Hematopoietic multipotent progenitor cell treated with erythropoietin and hydrocortisone succinate and interleukin-3 and kit ligand, for 8 days (in vitro differentiated cells): ENCODE data around the gene DCAF6.
"Not testable (repeated sequence)": the region's sequence is repeated elsewhere in the genome, so short reads cannot be mapped to it uniquely, and the experiment has no call there.

Experiments
- DNase-seq: peaks from one replicate; pipeline ENCODE4 v3.0.0-alpha.2; 2015

Gene DCAF6

DNA sequence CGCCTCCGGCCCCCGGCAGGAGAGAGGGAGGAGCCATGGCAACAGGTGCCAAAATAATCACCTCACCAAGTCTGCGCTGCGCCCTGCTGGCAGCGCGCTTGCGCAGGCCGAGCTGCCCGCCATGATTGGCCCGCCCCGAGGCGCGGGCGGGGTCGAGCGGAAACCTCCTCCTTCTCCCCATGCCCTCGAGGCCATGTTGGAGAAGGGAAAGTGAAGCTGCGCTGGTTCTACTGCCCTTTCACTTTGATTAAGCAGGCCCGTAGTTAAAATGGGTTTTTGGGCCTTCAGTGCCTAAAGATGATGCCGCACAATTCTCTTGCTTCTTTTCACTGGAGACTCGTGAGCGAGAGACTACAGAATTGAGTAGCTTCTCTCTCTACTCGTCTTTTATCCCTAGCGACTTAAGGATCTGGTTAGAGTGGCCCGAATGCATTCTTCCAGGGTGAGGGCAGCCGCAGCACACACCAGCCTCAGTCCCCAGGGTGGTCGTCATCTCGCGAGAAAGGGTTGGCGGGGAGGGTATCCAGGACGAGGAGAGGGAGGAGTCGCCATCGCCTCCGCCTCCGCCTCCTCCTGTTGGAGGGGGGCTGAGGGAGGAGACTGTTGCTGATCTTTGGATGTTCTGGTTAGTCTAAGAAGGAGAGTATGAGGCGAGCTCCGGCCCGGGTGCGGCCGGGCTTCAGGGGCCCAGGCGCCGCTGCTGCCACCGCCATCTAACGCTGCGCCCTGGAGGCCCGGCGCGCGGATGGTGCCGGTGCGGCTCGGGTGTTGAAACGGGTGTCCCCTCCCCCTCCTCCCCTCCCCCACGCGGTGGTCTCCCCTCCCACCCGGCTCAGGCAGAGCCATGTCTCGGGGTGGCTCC is at the start of gene DCAF6:
Gene DCAF6 (plus strand): TSS at position 616 of the 862 bp plus-strand sequence. CDS start 229 bp downstream, at position 845.
- peak; percentile 99 for DNase-seq

DNA sequence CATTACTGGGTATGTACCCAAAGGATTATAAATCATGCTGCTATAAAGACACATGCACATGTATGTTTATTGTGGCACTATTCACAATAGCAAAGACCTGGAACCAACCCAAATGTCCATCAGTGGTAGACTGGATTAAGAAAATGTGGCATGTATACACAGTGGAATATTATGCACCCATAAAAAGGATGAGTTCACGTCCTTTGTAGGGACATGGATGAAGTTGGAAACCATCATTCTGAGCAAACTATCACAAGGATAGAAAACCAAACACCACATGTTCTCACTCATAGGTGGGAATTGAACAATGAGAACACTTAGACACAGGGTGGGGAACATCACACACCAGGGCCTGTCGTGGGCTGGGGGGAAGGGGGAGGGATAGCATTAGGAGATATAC is 49.3 kb upstream of the DCAF6 start:
- DNase-seq: not testable (repeated sequence)

- no peak for DNase-seq
These were observed 46.1 kb upstream of the DCAF6 start for GRCh38 chr1:167890400-167890799.

DNA sequence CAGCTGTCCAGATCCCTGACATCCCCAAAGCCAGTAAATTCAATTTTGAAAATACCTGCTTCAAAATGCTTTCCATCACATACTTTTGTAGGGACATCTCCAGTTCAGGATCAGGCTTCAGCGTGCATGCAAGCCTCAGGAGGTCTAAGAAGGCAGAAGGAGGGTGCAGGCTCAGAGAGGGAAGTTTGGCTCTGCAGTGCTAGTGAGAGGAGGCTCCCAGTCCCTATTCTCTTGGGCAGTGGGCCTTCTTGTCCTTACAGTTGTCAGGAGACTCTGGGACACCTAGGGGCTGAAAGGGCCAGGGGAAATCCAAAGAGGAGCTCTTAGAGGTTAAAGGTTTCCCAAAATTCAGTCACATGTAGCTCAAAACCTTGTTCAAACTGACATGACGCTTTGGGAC is 42.7 kb upstream of the DCAF6 start:
- DNase-seq: no peak

DNA sequence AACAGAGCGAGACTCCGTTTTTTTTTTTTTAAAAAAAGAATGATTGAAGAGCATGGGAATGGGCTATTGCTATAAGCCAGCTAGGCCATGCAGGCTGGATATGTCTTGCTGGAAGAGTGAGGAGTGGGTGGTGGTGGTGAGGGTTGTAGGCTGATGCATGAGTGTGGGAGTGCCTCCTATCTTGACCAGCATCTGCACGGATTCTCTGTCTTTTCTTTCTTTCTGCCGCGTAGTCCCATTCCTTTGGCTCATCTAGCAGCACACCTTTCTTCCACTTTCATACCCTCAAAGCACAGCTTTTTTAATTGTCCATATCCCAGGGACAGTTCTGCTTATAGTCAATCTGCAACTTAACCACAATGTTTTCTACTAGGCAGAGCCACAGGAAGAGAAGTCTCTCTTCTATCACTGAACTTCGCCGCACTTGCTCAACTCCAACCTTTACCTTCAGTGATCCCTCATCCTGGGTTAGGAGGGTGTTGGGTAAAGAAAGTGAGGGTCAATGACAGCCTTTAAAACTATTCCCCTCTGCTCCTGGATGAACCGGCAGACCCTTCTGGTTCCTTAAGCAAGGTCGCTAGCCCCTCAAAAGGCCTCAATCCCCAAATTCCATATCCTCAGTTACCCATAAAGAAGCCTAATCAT is 37.8 kb upstream of the DCAF6 start:
- DNase-seq: no peak

GRCh38 chr1:167899253-167899681 is 37.2 kb upstream of the DCAF6 start:
- DNase-seq: no peak

DNA sequence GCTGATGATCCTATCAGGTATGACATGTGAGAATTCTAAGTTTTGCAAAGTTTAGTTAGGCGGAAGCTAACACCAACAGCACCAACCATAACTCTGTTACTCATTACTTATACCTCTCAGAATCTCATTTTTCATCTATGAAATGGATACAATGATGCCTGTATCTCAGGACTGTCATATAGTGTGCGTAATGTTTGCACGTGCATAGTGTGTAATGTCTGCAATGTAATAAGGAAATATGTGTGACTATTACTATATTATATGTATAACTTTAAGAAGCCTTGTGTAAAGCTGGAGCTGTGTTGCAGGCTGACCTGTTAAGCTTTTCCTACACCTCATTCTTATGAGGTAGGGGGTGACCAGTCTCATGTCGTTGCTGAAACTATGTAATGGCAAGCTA is 35.6 kb upstream of the DCAF6 start:
- DNase-seq: no peak

- peak; percentile 37 for DNase-seq
These were observed 31.8 kb upstream of the DCAF6 start for GRCh38 chr1:167904652-167905130.

- DNase-seq: no peak
These were observed 31.3 kb upstream of the DCAF6 start for GRCh38 chr1:167905182-167905581.

GRCh38 chr1:167905671-167906070 is 30.8 kb upstream of the DCAF6 start:
- DNase-seq: no peak

- DNase-seq: peak; percentile 59
These were observed 26.7 kb upstream of the DCAF6 start for GRCh38 chr1:167909691-167910180.

- no peak for DNase-seq
These were observed 26.0 kb upstream of the DCAF6 start for GRCh38 chr1:167910530-167910929.

DNA sequence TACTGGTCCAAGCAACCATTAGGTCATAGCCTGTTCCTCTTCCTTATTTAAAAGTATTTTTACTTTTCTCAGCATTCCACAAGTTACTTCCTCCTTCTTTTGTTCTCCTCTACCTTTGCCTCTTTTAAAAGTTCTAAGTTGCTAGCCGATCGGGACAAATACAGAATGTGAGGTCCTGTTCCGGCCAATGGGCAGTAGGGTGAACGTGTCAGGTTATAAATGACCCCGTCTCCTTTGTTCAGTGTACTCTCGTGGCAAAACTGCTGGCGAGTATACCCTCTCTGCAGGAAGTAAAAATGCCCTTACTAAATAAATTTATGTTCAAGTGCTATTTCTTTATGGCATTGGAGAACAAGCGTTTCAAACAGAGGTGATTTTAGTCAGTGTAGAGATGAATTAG is 25.1 kb upstream of the DCAF6 start:
- DNase-seq: no peak

GRCh38 chr1:167912294-167912693 is 24.2 kb upstream of the DCAF6 start:
- no peak for DNase-seq

GRCh38 chr1:167913895-167914496 is 22.5 kb upstream of the DCAF6 start, which contains the start of gene ADCY10:
ADCY10 (minus strand) TSS chr1:167914134; CDS start chr1:167905140, 8,994 bp downstream.
- no peak for DNase-seq

- no peak for DNase-seq
These were observed 20.9 kb upstream of the DCAF6 start for GRCh38 chr1:167915569-167915968.

- no peak for DNase-seq
These were observed 19.5 kb upstream of the DCAF6 start for GRCh38 chr1:167916766-167917511.

- no peak for DNase-seq
These were observed 14.5 kb upstream of the DCAF6 start for GRCh38 chr1:167922023-167922422.

DNA sequence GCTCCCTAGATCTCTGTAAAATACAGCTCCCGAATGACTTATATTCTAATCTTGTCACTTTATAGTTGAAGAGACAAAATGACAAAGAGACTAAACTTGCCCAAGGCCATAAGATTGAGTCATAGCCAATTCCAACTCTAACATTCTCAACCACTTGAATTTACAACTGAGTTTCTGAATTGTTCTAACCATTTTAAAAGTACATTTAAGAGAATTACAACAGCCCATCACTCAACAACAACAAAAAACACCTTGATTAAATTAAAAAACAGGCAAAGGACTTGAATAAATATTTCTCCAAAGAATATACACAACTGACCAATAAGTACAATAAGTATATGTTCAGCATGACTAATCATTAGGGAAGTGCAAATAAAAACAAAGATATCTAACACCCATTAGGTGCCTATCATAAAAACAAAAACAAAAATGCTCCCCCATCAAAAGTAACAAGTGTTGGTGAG is 13.8 kb upstream of the DCAF6 start:
- no peak for DNase-seq

DNA sequence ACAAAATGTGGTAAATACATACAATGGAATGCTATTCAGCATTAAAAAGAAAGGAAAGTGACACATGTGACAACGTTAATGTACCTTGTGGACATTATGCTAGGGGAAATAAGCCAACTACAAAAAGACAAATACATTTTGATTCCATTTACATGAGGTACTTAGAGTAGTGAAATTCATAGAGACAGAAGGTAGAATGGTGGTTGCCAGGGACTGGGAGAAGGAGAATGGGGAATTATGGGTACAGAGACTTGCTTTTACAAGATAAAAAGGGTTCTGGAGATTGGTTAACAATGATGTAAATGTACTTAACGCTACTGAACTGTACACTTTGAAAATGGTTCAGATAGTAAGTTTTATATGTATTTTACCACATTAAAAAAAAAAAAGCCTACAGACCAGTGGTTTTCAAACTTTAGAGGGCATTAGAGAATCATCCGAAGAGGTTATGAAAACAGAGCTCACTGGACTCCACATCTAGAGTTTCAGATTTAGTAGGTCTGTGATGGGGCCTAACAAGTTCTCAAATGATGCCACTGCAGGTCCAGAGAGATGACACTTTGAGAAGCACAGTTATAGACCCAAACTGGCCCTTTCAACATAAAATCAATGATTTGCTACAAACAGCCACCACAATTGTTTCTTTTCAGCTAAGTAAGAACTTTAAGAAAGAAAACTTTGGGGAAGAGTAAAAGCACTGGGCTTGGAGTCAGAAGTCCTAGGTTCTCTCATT is 13.0 kb upstream of the DCAF6 start:
- peak; percentile 66 for DNase-seq

GRCh38 chr1:167924102-167924501 is 12.4 kb upstream of the DCAF6 start:
- DNase-seq: peak; percentile 89
